Inferior parietal cortex (tissue), 1 donor: ENCODE measurements around the gene KPNA1.

Source experiments
- DNase-seq: peaks from one replicate; pipeline ENCODE4 v3.0.0-alpha.2; 2016; ENCODE audit errors: extremely low spot score

Gene KPNA1

DNA sequence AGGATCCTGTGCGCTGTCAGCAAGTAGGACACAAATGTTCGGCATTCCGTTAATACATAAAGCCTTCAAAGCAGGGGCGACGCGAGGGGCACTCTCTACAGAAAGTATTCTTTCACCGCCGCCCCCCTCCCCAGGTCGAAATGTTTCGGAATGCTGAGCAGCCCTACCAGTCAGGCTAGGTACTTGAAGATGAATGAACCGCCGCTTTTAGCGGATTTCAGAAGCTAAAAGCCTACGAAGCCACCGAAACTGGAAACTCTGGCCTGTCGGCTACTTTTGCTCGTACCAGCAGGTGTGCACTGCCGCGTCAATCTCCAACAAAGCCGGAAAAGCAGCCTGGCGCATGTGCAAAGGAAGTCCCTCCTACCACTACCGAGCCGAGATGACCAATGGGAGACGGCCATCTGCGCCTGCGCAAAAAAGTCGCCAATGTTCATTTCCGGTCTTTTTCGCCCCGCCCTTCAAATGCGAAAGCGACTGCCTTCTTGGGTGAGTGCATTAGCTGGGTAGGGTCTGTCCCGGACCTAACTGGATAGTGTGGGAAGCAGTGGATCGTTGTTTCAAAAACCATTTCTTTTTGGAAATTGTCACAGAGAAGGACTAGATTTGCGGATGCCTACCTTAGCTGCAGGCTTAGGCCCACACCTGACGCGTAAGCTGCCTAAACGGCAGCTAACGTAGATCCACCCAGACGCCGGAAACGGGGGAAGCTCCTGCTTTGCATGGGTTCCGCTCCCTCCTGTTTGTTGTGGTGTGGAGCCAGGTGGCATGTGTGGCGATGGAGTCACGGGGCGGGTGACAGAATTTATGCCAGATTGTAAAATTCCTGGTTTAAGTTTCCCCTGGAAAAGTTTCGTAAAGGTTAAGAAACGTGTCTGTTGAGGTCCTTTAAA lies 98.7 kb downstream of the KPNA1 start, which contains the start of gene WDR5B:
WDR5B (minus strand) TSS at position 301 of the 893 bp plus-strand sequence. CDS start 534 bp downstream, outside the sequence.
- peak; percentile 99 for DNase-seq

DNA sequence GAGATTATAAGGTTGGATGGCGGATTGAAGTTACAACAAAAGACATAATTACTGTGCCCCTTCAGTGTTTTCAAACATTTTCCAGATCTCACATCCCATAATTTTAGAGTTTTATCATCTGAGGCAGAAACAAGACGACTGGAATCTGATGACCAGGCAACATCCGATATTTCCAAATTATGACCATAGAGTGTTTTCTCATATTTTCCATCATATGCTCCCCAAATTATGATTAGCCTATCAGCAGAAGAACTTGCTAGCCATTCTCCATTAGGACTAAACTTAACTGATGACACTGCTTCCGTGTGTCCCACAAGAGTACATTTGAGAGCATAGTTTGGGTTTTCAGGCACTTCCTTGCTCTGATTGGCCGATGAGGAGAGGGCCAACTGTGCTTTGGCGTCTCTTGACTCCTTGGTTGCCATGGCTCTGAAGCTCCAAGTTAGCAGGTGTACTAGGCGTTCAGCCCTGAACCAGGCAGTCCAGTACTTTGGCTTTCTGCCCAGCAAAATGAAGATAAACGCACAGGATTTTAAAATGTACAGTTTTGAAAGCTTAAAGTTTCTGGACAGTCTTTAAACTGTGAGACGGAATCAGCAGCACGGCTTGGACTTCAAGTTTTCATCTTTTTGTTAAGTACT lies 99.5 kb downstream of the KPNA1 start:
- peak; percentile 29 for DNase-seq

DNA sequence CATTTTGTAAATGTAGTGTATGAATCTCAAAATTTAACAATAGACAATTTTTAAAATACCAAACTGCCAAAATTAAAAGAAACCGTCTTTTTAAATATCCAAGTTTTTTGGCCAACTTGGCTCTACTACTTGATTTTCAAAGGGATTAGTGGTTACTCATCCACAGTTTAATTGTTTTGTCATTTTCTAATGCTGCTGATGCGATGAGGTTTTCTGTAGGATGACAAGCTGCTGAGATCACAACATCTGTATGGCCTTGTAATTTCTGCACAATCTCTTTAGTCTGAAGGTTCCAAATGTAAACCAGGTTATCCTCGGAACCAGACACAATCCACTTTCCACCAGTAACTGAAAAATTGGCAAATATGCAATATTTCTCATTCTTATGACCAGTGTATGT lies 100.3 kb downstream of the KPNA1 start:
- DNase-seq, result no peak

DNA sequence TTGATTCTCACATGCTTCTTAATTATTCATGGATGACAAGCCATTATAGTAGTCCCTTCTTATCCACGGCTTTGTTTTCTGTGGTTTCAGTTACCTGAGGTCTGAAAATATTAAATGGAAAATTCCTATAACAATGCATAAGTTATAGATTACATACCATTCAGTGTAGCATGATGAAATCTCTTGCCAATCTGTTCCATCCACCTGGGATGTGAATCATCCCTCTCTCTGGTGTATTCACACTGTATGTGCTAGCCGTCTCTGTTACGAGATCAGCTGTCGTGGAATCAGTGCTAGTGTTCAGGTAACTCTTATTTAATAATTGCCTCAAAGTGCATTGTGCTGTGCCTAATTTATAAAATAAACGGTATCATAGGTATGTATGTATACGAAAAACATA lies 104.1 kb downstream of the KPNA1 start:
- DNase-seq, result no peak

DNA sequence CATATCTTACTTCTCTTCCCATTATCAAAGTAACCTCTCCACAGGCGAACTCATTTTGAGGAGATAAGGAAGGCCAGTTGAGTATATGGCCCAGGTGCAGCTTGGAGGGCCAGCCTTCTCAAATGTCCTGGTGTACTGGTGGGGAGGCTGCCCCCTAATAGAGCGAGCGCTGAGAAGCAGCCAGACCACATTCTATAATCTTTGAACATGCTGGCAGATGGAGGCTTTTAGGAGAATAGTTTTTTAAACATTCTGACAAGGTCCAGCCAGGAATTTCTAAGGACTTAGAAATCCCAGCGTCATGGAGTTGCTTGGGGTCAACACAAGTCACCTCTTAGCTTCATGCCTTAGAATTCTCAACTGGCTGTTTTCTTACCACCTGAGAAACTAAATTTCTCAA lies 104.6 kb downstream of the KPNA1 start:
- no peak for DNase-seq

DNA sequence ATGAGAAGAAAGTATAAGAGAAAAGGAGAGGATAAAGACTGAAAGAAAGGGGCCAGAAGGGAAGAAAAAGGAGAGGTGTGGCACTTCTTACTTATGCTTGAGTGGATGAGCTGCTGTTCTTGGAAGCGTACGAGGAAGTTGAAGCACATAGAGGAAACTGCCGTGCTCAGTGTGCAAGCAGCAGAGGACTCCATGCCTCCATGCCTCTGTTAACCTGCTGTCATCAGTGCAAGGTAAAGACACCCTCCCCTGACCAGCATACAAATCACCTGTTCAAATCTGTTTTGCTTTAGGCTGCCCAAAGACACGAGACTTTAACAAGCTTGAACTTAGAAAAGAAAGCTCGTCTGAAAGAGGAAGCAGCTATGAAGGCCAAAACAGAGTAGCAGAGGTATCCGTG lies 105.3 kb downstream of the KPNA1 start:
- DNase-seq, result no peak

DNA sequence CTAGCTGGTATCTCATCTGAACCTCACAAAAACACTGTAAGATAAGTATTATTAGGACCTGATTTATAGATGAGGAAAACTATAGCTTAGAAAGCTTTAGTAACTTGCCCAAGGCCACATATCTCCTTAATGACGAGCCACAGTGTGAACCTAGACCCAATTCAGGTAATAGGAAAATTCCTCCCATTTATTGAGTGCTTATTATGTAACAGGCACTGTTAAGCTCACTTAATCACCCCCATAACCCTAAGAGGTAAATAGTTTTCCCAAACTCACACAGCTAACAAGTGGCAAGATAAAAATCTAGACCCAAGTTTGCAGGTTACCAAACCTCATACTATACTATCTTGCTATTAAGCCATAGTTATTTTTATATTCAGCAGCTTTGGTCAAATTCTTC lies 106.8 kb downstream of the KPNA1 start:
- no peak for DNase-seq

DNA sequence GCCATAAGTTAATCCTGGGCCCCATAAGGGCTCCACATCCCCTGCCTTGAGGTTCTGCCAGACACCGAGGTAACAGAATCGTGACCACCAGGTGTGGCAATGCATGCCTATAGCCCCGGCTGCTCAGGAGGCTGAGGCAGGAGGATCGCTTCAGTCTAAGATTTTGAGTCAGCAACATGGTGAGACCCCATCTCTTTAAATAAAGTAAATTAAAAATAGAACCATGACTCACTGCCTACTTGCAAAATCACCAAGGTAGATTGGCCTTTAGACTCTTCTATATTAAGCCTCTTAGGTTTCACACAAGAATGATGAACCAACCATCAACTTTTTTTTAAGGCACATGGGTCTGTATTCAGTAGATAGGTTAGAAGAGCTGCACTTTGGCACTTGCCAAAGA lies 108.5 kb downstream of the KPNA1 start:
- DNase-seq, result no peak

DNA sequence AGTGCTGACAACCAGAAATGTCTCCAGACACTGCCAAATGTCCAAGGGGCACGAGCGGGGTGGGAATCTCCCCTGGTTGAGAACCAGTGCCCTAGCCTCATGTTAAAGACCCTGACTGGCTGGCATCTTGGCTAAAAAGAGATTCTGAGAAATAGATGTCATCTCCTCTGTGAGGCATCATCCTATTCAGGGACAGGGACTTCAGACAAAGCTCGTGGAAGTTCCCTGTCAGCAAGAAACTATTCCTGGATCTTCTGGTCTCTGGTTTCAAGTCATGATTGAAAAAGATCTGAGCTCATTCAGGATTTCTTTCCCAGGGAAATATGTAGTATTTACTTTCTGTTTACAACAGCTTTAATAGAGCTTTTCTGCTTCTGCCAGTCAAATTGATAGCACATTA lies 109.7 kb downstream of the KPNA1 start:
- DNase-seq, result no peak

DNA sequence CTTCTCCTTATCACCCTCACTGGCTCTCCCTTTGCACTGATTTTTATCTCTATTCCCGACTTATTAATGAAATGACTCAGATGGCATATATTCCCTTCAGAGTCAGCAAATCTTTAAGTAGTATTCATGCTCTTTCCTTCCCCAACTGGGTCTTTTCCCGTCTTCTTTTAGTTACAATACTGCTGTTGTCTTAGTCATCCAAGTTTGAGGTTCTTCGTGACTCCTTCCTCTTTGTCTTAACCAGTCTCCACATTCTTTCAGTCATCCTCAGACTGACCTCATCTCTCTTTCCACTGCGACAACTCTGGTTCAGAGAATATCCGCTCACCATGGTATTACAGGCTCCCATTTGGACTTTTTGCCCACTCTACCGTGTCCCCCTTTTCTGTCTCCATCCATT lies 111.2 kb downstream of the KPNA1 start:
- DNase-seq, result no peak

DNA sequence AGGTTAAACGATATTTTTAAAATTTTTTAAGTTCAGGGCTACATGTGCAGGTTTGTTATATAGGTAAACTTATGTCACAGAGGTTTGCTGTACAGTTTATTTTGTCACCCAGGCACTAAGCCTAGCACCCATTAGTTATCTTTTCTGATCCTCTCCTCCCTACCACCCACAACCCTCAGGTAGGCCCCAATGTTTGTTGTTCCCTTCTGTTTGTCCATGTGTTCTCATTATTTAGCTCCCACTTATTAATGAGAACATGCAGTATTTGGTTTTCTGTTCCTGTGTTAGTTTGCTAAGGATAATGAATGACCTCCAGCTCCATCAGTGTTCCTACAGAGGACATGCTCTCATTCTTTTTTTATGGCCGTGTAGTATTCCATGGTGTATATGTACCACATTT lies 115.8 kb downstream of the KPNA1 start:
- no peak for DNase-seq

DNA sequence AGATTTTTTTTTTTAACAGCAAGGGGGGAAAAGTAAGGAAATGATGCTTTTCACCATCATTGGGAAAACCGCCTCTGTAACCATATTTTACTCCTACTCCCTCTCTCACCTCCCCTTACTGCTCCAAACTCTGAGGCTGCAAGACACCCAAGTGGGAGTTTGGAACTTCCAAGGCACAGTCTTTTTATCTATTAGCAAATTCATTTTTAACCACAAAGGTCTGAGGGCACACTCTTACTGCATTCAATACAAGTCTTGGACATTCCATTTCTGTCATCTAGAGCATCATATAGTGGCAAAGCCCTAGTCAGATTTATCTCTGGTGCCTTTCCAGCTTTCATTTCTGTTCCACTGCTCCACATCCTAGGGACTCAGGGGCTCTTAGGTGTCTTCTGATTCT lies 117.5 kb downstream of the KPNA1 start:
- DNase-seq, result no peak

DNA sequence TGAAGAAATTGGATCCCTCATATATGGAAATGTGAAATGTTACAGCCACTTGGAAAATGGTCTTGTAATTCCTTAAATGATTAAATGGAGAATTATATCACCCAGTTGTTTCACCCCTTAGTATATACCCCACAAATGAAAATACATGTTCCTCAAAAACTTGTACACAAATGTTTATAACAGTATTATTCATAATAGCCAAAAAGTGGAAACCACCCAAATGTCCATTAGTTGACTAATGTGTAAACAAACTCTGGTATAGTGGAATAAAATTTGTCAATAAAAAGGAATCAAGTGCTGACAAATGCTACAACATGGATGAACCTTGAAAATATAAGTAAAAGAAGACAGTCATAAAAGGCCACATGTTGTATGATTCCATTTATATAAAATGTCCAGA lies 118.2 kb downstream of the KPNA1 start:
- no peak for DNase-seq

DNA sequence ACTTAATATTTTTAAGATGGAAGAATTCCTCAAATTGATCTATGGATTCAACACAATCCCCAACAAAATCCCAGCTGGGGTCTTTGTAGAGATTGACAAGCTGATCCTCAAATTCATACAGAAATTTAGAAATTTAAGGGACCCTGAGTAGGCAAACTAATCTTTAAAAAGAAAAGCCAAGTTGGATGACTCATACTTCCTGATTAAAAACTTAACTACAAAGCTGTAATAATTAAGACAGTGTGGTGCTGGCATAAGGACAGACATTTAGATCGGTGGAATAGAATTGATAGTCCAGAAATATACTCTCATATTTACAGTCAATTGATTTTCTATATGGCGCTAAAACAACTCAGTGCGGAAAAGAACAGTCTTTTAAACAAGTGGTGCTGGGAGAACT lies 119.2 kb downstream of the KPNA1 start:
- DNase-seq, result no peak

DNA sequence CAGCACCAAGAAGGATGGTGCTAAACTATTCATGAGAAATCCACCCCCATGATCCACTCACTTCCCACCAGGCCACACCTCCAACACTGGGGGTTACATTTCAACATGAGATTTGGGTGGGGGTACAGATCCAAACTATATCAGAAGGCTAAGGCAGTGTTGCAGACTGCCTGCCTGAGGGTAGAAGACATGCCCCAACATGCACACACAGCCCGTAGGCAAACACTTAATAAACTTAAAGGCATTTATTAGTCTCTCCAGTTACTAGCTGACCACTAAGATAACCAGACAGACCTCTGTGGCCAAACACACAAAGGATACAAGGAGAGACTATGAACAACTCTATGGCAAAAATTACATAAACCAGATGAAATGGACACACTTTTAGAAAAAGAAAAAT lies 120.6 kb downstream of the KPNA1 start:
- DNase-seq, result no peak

DNA sequence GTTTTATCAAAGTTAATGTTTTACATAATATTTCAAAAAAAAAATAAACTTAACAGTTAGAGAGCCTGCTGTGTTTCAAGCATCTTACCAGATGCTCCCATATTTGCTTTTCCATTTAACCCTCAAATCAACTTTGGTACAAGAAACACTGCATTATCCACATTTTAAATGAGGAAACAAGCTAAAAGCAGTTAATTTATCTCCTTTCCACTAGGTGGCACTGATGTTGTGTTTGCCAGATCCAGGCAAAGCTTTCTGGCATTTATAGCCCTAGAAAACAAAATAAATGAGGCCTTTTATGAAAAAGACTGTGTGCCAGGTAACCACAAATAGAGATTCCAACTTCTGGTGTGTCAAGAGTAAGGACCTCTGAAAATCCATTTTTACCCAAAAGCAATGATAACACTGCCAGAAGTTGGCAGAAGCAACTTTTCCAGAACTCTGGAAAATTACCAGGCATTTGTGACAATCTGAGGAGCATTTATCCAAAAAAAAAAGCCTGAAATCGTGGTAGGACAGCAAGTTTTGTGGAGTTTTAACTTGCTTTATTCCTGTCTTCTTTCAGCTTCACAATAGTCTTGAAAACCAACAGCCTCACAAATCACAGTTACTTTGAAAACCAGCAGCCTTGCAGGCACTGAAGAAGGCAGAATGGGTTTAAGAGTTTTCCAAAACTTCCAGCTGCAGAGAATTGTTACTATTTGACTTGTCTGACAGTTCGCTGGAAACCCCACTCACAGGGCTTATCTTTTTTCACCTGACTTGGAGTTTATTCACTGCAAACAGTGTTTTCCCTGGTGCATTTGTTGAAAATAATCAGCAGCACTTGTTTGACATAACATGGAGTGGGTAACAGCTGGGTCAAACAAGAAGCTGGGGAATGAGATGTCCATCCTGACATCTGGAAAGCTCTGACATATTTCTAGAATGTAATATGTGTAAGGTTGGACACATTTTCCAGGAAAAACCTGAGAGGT lies 121.6 kb downstream of the KPNA1 start:
- DNase-seq, result peak; percentile 72

DNA sequence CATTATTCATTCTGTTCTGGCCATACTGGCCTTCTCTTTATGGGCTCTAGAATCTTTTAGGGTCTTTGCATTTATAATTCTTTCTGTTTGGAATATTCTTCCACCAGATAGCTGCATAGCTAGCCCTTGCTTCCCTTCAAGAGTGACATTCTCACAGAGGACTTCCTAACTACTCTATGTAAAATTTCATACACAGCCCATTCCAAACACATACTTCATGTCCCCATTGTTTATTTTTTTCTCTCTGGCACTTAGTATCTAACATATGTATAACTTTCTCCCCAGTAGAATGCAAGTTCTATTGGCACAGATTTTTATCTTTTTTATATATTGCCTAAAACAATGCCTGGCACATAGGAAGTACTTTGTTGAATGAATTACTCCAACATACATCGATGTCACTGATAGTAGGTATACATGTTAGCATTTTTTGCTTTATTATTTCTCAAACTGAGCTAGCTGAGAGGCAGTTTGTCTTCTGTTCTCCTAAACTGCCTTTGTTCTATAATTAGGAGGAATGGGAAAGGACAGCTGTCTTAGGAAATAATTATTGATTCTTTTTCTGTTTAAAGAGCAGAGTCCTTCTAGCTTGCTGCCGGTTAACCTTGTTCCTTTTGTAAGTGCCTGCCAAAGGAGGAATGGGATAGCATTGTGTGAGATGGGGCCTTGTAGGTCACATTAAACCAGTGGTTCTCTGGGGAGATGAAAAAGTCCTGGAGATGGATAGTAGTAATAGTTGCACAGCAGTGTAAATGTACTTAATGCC lies 122.9 kb downstream of the KPNA1 start:
- DNase-seq, result no peak

DNA sequence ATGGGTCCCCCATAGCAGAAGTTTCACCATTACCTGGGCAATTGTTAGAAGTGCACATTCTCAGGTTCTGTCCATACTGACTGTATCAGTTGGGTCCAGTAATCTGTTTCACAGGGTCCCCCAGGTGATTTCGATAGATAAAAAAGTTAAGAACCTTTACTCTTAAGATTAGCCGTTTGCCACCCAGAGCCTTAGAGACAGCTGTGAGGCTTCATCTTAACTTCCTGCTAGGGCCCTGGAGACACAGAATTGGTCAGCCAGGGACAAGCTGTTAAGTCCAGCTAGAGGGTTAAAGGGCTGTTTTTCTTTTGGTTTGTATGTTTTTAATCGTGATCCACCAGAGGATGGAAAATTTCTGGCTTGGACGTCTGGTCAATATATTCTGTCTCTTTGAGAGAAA lies 124.1 kb downstream of the KPNA1 start:
- DNase-seq, result no peak

DNA sequence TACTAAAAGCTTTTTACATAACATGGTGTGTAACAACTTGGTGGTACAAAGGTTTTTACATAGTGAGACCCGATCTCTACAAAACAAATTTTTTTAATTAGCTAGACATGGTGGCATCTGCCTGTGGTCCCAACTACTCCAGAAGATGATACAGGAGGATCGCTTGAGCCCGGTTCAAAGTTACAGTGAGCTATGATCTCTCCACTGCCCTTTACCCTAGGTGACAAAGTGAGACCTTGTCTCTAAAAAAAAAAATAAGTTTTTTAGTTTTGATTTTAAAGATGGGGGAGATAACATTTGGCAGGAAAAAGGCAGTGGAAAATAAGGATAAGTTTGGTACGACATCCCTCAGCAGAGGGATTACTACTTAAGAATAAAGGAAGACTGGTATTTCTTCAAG lies 124.8 kb downstream of the KPNA1 start:
- DNase-seq, result no peak

DNA sequence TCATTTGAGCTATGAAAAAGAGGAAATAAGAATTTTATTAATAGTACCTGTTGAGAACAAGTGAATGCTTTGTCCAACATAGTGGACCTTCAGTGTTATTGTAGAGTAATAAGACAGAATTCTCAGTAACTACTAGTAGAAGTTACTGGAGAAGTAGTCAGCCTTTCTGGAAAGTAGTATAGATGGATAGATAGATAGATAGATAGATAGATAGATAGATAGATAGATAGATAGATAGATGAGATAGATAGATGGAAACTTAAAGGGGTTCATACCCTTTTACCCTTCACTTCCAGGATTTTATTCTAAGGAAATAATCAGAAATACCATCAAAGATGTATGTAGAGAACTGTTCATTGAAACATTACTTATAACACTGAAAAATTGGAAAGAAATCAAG lies 125.5 kb downstream of the KPNA1 start:
- no peak for DNase-seq

DNA sequence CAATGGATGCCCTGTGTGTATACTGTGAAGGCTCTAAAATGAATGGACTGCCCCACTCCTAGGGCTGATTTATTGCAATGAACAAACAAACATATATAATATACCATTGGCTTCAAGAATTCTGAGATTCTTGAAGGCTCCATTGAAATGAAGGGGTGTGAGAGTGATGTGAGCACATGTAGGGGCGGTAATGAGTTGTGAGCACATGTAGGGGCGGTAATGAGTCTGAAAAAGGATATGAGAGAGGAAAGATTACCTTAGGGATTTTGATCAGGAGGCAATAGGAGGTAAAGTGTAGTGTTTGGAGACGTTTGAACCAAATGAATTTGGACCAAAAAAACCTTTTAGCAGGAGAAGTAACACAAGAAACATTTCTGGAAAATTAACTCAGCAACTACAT lies 127.0 kb downstream of the KPNA1 start:
- DNase-seq, result no peak
